Astrocyte of the cerebellum (primary cell): ENCODE measurements around the gene ZDHHC5.
"Not testable (repeated sequence)": the region's sequence is repeated elsewhere in the genome, so short reads cannot be mapped to it uniquely, and the experiment has no call there.

Source experiments
- DNase-seq: peaks from one replicate; pipeline ENCODE4 v3.0.0-alpha.2; 2011; ENCODE audit warnings: low read depth
- H3K4me3 ChIP-seq: 2 replicates; pipeline ENCODE4 v1.5.1; 2011; ENCODE audit warnings: mild to moderate bottlenecking, low read depth, low read length, moderate library complexity
- CTCF ChIP-seq: IDR thresholded peaks from 2 replicates; pipeline ENCODE4 v1.5.1; 2012; ENCODE audit warnings: low read length, low read depth, moderate library complexity, mild to moderate bottlenecking; ENCODE audit errors: missing control alignments
- in situ Hi-C: cut with HindIII; loops from 2 replicates; pipeline ENCODE4 v1.10.0; 2017; ENCODE audit warnings: low sequenced_read_pairs

ZDHHC5 gene

GRCh38 chr11:57680552-57680874 is 12.6 kb downstream of the ZDHHC5 start:
- H3K4me3 ChIP-seq, result no peak overlapping the region
- TF ChIP-seq CTCF, result no peak
- no peak for DNase-seq
- in situ Hi-C loops, result no loop called here

GRCh38 chr11:57681168-57681567 is 13.3 kb downstream of the ZDHHC5 start:
- no peak for DNase-seq
- no peak overlapping the region for H3K4me3 ChIP-seq
- no peak for TF ChIP-seq CTCF
- in situ Hi-C loops, result no loop called here

DNA sequence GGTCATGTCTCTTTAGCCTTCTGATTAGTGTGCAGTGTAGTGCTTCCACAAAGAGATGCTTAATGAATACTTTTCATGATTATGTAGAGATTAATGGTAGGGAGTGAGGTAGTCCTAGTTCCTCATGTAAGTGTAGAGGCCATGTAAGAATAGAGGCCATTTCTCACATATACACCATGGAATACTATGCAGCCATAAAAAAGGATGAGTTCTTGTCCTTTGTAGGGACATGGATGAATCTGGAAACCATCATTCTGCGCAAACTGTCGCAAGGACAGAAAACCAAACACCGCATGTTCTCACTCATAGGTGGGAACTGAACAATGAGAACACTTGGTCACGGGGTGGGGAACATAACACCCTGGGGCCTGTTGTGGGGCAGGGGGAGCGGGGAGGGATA is 22.6 kb downstream of the ZDHHC5 start:
- DNase-seq, H3K4me3 ChIP-seq, in situ Hi-C loops: not testable (repeated sequence)

GRCh38 chr11:57698843-57699365 is 31.0 kb downstream of the ZDHHC5 start:
- no peak for DNase-seq
- no peak overlapping the region for H3K4me3 ChIP-seq
- TF ChIP-seq CTCF, result no peak
- in situ Hi-C loops, result no loop called here

GRCh38 chr11:57699813-57700212 is 31.9 kb downstream of the ZDHHC5 start:
- no peak for DNase-seq
- H3K4me3 ChIP-seq, result no peak overlapping the region
- TF ChIP-seq CTCF, result no peak
- in situ Hi-C loops, result loop anchor here (5.0 kb wide), 1 partner anchor 33 kb away; the partner anchor contains the start of gene ZDHHC5

DNA sequence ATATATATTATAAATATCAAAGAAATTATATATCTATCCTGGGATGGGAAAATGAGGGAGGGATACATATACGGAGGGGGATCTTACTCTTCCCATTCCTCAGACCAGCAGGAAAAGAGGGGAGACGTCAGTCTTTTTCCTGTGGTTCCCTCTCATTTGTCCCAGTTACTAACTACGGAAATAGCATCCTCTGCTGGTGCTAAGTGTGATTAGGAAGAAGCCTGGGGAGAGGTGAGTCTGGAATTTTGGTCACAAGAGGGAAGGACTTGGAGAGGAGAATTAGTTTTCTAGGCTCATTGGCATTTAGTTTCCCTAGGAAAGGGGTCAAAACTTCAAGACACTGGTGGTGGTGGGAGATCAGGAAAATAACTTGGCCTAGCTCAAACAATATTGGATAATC is 32.5 kb downstream of the ZDHHC5 start:
- TF ChIP-seq CTCF, result no peak
- no peak overlapping the region for H3K4me3 ChIP-seq
- DNase-seq, result no peak
- in situ Hi-C loops, result loop anchor here (5.0 kb wide), 1 partner anchor 33 kb away; the partner anchor contains the start of gene ZDHHC5

GRCh38 chr11:57703341-57703740 is 35.4 kb downstream of the ZDHHC5 start:
- TF ChIP-seq CTCF, result no peak
- H3K4me3 ChIP-seq, result no peak overlapping the region
- DNase-seq, result no peak
- in situ Hi-C loops, result loop anchor here (5.0 kb wide), 1 partner anchor 36 kb away; the partner anchor contains the start of gene ZDHHC5
